EL (cell line): ENCODE results near the gene NARF.
"Not testable (repeated sequence)": the region's sequence is repeated elsewhere in the genome, so short reads cannot be mapped to it uniquely, and the experiment has no call there.

ENCODE experiments used
- DNase-seq: peaks from one replicate; pipeline ENCODE4 v3.0.0-alpha.2; 2016

The NARF gene

DNA sequence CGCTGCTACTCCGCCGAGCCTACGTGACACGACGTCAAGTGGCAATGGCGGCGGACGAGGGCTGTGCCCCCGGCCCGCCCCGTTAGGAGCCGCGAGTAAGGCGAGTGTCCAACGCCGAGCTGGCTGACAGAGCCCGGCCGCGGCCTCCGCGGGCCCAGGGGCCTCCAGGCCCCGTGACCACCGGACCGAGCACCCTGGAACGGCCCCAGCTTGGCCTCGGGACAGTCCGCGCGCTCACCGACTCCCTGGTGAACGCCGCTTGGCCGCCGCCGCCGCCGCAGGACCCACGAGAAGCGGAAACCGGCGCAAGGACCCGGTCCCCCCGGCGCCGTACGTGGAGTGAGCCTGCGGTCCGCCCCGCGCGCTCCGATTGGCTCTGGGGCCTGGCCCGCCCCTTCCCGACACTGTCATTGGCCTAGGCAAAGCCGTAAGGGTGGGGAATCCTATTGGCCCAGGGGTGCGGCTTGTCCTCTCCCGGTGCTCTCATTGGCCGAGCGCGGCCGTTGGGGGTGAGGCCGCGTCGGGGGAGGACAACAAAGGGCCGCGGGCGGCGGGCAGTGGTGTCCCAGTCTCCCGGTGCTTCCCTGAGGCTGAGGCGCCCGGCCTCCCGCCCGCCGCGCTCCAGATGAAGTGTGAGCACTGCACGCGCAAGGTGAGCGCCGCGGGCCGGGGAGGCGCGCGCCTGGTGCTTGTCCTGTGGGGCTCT lies at the start of gene NARF:
TSS of gene NARF (plus strand) at position 563 of the 706 bp plus-strand sequence. CDS start at position 626, 63 bp downstream.
- peak; percentile 99 for DNase-seq

DNA sequence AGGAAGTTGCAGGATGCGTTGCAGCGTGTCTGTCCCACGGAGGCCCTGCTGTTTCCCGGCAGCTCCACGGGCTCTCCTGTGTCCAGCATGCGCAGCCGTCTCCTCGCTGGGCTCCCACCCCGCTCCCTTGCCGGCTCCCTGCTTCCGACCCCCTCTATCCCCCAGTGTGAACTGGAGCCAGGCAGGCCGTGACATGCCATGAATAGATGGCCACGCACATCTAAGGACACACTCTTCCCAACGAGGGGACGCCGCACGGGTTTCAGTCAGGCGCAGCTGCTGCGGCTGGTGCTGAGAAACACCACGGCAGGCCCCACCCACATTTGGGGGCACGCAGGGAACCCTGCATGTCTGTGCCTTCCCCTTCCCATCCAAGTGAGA lies 49.6 kb upstream of the NARF start:
- no peak for DNase-seq

DNA sequence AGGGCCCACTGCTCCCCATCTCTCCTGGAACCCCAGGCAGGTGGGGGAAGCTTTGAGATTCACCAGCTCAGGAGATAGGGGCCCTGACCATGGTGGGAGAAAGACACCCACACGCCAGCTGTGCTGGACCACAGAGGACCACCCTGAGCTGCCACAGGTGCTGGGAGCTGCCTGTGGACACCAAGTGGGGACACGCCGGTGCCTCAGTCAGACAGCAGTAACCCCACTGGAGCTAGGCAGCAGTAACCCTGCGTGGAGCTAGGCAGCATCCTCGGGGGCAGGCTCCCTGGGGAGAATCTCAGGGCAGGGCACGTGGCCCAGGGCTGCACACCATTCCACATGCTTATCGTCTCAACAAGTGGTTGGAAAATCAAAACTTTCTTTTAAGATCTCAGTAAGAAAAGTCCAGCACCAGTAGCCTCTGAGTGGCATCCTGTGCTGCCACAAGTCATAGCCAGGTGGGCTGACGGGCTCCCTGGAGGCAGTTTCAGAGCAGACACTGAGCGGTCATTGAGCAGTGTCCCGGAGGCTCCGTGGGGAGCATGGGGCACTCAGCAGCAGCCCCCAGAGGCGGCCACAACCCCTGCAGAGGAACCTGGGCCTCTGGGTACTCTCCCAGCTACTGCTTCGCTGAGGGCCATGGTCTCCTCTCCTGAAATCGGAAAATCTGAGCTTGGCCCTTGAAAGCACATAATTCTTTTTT lies 48.4 kb upstream of the NARF start:
- no peak for DNase-seq

DNA sequence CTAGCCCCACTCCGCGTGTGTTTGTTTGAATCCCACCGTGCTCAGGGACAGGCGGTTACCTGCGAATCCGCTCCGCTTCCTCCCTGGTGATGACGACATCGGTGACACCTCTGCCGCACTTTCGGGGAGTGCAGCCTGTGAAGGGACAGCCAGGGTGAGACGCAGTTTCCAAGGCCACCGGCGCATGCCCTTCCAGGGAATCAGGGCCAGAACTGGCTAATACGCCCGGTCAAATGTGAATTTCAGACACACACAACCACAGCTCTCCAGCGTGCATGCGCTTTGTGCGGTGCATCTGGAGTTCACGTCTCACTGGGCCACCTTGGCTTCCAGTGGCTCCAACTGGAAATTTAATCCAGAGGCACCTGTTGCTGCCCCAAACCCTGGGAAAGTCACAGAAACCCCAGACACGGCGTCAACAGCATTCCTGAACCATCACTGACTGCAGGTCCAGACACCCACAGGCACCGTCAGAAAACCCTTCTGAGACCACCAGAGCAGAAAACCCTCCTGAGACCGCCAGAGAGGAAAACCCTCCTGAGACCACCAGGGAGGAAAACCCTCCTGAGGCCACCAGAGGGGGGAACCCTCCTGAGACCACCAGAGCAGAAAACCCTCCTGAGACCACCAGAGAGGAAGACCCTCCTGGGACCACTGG lies 47.0 kb upstream of the NARF start:
- DNase-seq: no peak

DNA sequence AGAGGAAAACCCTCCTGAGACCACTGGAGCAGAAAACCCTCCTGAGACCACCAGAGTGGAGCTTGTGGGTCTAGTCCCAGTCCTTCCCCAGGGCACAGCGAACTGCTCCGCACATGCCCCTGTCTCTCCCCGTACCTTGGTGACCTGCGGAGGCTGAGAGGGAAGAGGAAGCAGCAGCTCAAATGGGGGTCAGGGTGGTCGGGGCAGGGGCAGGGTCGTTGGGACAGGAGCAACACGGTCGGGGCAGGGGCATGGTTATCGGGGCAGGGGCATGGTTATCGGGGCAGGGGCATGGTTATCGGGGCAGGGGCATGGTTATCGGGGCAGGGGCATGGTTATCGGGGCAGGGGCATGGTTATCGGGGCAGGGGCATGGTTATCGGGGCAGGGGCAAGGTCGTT lies 46.5 kb upstream of the NARF start:
- DNase-seq: not testable (repeated sequence)

DNA sequence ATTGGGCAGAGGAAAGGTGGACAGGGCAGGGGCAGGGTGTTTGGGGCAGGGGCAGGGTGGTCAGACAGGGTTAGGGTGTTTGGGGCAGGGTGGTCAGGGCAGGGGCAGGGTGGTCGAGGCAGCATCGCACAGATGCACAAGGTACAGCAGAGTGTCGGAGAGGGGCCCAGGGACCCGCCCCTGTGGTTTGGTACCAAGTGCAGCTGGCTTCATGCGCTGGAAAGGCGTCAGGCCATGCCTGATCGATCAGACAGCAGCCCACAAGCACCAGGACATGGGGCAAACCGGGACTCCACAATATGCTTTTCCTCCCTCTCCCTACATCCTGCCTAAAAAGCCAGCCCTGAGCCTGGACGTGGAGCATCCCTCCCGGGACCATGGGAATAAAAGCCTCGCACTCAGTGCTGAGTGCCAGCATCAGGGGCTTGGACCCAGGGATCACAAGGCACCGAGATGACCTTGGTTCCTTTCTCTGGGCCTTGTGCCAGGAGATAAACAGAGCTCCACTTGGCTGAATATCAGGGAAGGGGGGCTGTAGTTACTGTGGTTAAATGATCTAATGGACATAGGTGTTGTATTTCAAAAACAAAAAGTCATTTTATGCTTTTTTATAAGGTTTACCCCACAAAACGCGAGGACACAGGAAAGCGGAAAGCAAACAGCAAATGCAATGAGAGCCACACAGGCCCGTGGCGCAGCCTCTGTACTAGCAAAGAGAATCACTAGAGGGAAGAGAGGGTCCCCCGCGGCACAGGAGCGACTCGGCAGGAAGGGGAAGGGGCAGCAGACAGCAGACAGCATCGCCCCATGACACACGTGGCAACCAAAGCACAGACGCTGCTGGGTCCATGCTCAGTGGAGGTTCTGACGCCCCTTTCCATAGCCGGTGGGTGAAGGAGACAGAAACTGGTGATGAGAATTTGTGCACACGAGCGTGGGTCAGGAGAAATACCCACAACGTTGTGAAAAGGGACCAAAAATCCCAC lies 45.7 kb upstream of the NARF start:
- no peak for DNase-seq

DNA sequence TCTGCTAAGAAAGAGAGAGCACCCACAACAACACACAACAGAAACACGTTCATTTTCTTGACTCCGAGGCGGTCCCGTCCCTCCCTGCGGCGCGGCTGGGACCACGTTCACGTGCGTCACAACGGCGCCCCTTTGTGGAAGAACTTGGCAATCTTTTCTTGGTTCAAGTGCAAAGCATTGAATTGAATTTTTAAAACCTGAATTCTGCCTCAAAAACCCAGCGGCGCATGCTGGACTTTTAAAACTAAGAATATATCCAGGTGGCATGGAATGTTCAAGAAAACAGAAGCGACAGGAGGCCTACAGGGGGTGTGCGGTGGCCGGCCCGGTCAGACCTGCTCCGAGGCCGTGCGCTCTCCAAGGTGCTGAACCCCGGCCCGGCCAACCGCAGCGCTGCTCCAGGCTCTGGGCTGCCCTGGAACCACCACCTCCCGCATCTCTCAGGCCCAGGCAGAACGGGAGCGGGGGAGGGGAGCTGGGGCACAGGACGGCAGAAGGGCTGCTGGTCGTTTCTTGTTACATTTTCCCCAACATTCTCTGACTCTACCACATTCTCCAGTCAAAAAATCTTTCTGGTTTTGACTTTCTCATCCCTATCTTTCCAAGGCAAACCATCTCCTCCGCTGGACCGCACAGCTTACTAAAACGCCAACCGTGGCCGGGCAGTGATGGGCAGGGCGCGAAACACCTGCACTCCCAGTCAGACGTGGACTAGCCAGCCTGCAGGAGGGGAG lies 43.8 kb upstream of the NARF start:
- peak; percentile 63 for DNase-seq

DNA sequence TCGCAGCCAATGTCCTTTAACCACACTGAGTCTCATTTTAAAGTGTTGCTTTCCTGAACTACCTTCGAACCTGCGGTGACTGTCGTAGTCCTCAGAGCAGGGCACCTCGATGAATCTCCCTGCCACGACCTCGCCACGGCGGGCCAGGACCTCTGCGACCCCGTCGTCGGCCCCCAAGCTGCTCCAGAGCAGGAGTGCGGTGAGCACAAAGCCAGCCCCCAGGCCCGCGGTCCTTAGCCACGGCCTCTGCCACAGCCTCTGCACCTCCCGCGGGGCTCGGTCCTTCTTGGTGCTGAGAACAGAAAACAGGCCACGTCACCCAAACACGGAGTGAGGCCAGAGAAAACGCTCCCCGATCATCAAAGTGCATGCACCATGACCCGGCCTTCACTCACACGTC lies 43.2 kb upstream of the NARF start:
- no peak for DNase-seq

DNA sequence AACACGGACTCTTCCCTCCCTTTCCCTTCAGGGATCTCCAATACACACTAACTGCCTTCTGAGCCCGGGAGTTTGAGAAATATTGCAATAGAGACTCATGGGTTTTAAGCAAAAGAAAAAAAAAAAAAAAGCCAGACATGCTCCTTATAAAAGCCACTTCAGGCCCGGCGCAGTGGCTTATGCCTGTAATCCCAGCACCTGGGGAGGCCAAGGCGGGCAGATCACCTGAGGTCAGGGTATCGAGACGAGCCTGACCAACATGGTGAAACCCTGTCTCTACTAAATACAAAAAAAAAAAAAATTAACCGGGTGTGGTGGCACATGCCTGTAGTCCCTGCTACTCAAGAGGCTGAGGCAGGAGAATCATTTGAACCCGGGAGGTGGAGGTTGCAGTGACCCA lies 42.8 kb upstream of the NARF start:
- DNase-seq: no peak

DNA sequence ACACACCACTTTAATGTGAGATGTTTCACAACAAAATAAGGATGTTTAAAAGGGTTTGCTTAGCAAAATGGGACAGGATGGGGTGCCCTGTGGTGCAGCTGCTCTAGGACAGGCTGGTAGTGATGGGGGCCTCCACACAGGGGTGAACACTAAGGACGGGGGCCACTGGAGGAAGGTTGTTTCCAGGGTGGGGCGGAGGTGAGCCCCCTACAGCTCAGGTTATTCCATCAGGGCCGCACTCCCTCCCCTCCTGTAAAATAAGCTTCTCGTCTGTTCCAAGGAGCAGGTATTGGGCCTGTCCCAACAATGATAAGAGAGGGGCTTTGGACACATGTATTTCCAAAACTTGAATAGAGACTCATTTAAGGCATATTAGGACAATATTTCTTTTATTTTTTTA lies 42.3 kb upstream of the NARF start:
- DNase-seq: no peak

DNA sequence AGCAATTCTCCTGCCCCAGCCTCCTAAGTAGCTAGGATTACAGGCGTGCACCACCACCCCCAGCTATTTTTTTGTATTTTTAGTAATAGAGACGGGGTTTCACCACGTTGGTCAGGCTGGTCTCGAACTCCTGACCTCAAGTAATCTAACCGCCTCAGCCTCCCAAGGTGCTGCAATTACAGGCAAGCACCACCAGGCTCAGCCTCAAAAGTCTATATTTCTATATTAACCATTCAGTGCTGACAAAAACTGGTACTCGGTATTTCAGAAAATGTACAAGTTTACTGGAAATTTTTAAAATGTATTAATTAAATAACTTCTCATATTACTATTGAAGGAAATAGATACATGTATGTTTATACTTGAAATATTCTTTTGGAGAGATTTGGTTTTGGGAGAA lies 41.8 kb upstream of the NARF start:
- DNase-seq: no peak

DNA sequence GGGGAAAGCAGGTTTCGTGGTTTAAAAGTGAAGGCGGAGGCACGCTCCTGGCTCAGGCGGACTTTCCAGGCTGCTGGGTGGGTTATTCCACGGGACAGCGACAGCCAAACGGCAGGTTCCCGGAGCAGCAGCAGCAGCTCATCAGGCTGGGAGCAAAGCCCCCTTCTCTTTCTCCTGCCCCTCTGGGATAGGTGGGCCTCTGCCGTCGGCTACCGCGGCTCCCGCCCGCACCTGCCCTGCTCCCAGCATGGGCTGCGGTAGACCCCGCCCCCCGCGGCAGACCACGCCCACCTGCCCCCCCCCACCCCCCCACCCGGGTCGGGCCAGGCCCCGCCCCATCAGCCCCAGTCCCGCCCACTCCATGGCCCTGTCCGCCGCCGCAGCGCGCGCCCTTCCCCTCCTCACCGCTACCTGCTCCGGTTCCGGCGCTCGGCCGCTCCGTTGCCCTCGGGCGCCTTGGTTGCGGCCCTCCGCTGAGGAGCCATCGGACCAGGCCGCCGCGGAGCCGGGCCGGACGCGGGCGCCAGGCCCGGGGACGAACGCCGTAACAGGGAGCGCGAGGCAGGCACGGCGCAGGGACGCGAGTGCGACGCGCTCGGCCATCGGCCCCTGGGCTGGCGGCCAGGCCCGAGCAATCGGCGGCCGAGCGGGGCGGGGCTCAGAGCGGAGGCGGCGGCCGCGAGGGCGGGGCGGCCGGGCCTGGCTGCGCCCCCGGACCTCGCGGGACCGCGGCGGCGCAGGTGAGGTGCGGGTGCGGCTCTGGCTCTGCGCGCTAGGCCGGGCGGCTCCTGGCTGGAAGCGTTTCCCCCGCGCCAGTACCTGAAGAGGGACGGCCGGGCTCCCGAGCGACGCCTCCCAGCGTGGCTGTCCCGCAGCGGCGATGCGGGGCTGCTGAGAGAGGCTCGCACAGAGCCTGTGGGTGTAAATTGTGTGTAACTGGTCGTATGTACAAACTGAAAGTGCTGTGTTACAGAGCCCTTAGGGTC lies 40.2 kb upstream of the NARF start, which contains the start of the genes HEXD and OGFOD3:
TSS of gene HEXD (plus strand) at position 347 of the 986 bp plus-strand sequence. CDS start 1,453 bp downstream, outside the sequence.
TSS of gene OGFOD3 (minus strand) at position 586 of the 986 bp plus-strand sequence. CDS start at position 485, 101 bp downstream.
- peak; percentile 85 for DNase-seq

DNA sequence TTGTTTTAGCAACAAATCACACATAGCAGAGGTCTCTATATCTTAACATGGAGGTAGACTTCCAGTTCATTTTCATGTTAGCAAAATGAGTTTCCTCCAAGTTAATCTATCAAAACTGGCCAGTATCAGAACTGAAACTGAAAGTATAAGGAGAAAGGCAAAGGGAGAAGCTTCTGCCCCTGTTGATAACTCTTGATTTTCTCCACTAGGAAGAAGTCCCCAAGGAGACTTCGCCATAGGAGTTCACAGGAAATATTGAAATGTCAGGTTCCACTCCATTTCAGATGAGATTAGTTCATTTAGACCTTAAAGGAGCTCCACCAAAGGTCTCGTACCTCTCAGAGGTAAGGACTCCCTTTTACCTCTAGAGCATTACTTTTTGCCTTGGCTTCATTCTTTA lies 39.0 kb upstream of the NARF start:
- DNase-seq: no peak

DNA sequence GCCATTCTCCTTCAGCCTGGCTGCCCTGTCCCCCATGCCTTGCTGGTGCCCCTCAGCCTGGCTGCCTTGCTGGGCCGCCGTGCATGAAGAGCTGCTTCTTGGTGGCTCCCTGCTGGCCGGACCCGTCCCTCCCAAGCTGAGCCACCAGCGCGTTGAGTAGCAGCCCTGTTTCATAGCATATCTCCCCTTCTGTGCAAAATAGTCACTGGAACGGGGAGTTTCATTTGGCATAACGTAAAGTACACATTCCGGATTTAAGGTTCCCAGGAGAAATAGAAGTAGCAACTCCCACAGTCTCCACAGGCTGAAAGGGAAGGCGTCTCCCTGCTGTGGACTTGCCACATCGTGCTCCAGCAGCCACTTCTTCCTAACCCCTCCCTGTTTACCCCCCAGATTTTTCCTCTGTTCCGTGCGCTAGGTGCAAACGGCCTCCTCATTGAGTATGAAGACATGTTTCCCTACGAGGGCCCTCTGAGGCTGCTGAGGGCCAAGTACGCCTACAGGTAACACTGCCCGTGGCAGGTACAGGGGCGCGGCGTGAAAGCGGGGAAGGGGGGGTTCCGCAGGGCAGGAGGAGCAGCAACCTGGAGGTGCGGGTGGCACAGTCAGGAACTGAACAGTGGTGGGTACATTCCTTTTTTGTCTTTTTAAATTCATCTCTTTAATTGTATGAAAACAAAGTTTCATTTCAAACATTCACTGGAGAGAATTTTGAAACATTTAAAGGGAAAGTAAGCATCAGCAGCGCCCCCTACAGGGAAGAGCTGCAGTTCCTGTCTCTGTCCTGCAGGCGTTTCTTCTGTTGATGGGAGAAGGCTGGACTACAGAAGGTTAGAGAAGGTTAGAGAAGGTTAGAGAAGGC lies 34.3 kb upstream of the NARF start:
- peak; percentile 52 for DNase-seq

DNA sequence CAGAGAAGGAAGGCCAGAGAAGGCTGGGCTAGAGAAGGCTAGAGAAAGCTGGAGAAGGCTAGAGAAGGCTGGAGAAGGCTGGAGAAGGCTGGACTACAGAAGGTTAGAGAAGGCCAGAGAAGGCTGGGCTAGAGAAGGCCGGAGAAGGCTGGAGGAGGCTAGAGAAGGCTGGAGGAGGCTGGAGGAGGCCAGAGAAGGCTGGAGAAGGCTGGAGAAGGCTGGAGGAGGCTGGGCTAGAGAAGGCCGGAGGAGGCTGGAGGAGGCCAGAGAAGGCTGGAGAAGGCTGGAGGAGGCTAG lies 33.7 kb upstream of the NARF start:
- DNase-seq: no peak

DNA sequence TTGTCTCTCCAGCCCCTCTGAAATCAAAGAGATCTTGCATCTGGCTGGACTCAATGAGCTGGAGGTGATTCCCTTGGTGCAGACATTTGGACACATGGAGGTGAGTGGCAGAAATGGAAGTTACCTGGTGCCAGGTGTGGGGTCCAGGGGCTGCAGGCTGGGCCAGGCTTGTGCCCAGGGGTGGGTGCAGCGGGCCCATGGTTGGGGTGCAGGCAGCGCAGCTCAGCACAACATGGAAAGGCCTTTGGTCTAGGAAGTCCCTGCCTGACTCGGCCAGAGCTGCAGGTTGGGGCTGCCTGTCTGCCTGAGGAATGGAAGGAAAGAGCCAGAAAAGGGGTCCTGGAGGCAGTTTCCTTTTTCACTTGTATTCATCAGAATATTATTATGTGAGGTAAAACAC lies 30.0 kb upstream of the NARF start:
- no peak for DNase-seq

DNA sequence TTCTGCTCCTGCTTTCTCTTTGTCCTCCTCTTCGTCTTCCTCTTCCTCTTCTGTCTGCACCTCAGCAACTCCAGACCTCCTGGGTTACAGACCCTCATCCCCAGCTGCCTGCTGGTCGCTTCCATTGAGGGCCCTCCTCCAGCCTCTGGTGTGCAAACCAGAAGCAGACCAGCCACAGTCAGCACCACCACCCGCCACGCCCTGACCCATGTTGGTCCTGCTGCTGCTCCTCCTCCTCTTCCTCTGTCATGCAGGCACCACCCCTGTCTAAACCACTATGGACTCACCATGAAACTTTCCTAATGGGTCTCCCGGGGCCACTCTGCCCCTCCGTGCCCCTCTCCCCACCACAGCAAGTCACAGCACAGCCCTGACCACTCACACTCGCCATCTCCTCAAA lies 28.7 kb upstream of the NARF start:
- no peak for DNase-seq

DNA sequence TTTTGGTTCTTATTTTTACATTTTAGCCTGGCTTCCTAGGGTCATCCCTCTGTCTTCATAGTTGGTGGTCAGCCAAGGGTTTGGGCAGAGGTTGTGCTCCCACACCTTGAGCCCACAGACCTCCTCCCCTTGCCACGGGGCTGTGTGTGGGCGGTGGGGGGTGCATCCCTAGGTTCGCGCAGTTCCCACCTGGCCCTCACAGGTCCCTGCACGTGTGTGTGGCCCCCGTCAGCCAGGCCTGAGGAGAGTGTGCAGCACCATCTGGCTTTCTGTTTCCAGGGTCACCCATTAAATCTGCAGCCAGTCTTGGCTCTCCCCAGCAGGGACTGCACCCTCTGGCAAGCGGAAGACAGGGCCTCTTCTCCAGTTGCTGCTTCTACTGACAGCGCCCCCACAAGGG lies 26.5 kb upstream of the NARF start:
- DNase-seq: no peak

DNA sequence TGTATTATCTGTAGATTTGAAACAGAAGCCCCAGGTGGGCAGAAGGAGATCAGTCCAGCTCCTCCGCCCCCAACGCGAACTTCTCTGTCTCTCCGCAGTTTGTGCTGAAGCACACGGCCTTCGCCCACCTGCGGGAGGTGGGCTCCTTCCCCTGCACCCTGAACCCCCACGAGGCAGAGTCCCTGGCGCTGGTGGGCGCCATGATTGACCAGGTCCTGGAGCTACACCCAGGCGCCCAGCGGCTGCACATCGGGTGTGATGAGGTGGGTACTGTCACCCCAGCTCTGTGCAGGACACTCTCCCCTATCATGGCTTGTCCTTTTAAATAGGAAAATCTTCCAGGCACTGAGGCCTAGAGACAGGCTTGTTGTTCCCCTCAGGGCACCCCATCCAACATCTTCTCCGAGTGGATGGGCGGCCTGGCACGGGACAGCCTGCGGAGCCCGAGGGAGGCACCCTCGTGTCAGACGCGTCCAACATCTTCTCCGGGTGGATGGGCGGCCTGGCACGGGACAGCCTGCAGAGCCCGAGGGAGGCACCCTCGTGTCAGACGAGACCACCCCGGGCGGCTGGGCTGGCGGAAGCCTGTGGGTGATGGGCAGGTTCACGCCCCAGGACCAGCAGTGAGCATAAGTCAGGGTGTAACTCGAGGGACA lies 24.9 kb upstream of the NARF start:
- DNase-seq: no peak
